BLaER1 treated with 17β-estradiol and CSF1 and Interleukin-3, amounts not matched to agents 10 nM and 100 nM (cell line): ENCODE data around the gene CHST3.

Experiments used
- H3K27ac ChIP-seq, 11 experiments: shearing (Covaris generic); formaldehyde crosslinking; 2 replicates each; pipeline ENCODE4 v1.8.1; 2022
- H3K27me3 ChIP-seq, 11 experiments: shearing (Covaris generic); formaldehyde crosslinking; 2 replicates each; pipeline ENCODE4 v1.8.1; 2022
- H3K36me3 ChIP-seq, 11 experiments: shearing (Covaris generic); formaldehyde crosslinking; 2 replicates each; pipeline ENCODE4 v1.8.1; 2022
- H3K4me1 ChIP-seq, 10 experiments: shearing (Covaris generic); formaldehyde crosslinking; 2 replicates each; pipeline ENCODE4 v1.8.1; 2022
- H3K4me2 ChIP-seq, 11 experiments: shearing (Covaris generic); formaldehyde crosslinking; 2 replicates each; pipeline ENCODE4 v1.8.1; 2022
- H3K4me3 ChIP-seq, 10 experiments: shearing (Covaris generic); formaldehyde crosslinking; 2 replicates each; pipeline ENCODE4 v1.8.1; 2022
- H3K9ac ChIP-seq, 11 experiments: shearing (Covaris generic); formaldehyde crosslinking; 2 replicates each; pipeline ENCODE4 v1.8.1; 2022
- H3K9me3 ChIP-seq, 11 experiments: shearing (Covaris generic); formaldehyde crosslinking; replicated peaks in 1 of 11; 2 replicates each; pipeline ENCODE4 v1.8.1; 2022
- H4K20me1 ChIP-seq, 11 experiments: shearing (Covaris generic); formaldehyde crosslinking; 2 replicates each; pipeline ENCODE4 v1.8.1; 2022
- Cebpa-rat ChIP-seq, 11 experiments: shearing (Covaris generic); IDR thresholded peaks; 2 replicates each; pipeline ENCODE4 v1.8.1; 2022

The CHST3 gene

GRCh38 chr10:72061930-72062329 is 97.7 kb downstream of the CHST3 start:
- Histone ChIP-seq H4K20me1 (no peaks in the 10 kb centered on the region), H3K4me3 (no peak overlapping the region), H3K4me1 (peaks cover 4 to 33% (median 29%) of the 10 kb centered on the region in 10 experiments; a peak in 17 of 20 replicates), H3K4me2 (peak overlapping the region in 7 of 11 experiments; percentile 15 to 56 (median 50); a peak in 5 of 22 replicates), H3K27ac (no peak overlapping the region), H3K9me3 (no peaks in the 10 kb centered on the region), H3K27me3 (no peaks in the 10 kb centered on the region; a peak in 1 of 22 replicates), H3K9ac (0 out of 22 replicates have a peak overlapping the region, but pooled peaks of 1 of the 11 experiments have one; percentile 3), H3K36me3 (no peaks in the 10 kb centered on the region)
- no peak for TF ChIP-seq Cebpa-rat (IDR thresholded peaks at IDR 0.05)

- Histone ChIP-seq H3K4me3 (no peak overlapping the region), H3K9me3 (no peaks in the 10 kb centered on the region), H3K36me3 (no peaks in the 10 kb centered on the region), H3K27me3 (no peaks in the 10 kb centered on the region; a peak in 1 of 22 replicates), H3K9ac (no peak overlapping the region), H3K4me1 (peaks cover 4 to 33% (median 29%) of the 10 kb centered on the region in 10 experiments; a peak in 17 of 20 replicates), H3K27ac (no peak overlapping the region), H4K20me1 (no peaks in the 10 kb centered on the region), H3K4me2 (no peak overlapping the region)
- no peak for TF ChIP-seq Cebpa-rat (IDR thresholded peaks at IDR 0.05)
These were observed 98.2 kb downstream of the CHST3 start for GRCh38 chr10:72062382-72062781.
